GM21576 (cell line): ENCODE results near the gene RPP40.
"Not testable (repeated sequence)": the region's sequence is repeated elsewhere in the genome, so short reads cannot be mapped to it uniquely, and the experiment has no call there.

Experiments used
- ATAC-seq: cut with Tn5 transposase; IDR thresholded peaks from one replicate; pipeline ENCODE4 v1.9.1; 2021; ENCODE audit warnings: mild to moderate bottlenecking, moderate library complexity; ENCODE audit not compliant: unreplicated experiment

Gene RPP40, protein sequence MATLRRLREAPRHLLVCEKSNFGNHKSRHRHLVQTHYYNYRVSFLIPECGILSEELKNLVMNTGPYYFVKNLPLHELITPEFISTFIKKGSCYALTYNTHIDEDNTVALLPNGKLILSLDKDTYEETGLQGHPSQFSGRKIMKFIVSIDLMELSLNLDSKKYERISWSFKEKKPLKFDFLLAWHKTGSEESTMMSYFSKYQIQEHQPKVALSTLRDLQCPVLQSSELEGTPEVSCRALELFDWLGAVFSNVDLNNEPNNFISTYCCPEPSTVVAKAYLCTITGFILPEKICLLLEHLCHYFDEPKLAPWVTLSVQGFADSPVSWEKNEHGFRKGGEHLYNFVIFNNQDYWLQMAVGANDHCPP

DNA sequence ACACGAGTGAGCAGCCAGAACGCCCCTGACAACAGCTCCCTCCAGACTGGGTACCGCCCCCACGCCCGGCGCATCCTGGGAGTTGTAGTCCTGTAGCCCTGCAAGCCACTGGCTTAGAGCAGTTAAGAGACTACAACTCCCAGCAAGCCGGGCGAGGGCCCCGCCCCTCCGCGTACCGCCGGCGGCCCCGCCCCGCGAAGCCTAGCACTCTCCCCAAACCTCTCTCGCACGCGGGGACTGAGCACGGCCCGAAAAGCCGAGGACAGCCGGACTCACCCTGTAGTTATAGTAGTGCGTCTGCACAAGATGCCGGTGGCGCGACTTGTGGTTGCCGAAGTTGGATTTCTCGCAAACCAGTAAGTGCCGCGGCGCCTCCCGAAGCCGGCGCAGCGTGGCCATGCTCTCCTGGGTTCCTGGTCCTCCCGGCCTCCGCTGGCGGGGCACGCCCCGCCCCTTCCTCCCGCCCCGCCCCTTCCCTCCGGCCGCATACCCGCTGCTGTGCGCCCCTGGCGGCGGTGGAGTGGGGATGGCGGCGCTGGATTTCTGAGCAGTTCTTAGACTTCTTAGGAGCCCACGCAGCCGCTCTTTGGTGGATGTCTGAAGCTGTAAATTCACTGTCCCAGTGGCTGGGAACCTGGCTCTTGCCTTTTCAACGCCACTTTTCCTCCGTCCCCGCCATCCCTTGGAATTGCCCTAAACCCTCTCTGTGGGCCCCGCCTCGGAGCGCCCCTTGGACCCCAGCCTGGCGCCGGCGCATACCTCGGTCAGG, at the start of gene RPP40:
RPP40 (minus strand) TSS at position 434 of the 769 bp plus-strand sequence; CDS start at position 399, 35 bp downstream.
- peak; percentile 93 for ATAC-seq

DNA sequence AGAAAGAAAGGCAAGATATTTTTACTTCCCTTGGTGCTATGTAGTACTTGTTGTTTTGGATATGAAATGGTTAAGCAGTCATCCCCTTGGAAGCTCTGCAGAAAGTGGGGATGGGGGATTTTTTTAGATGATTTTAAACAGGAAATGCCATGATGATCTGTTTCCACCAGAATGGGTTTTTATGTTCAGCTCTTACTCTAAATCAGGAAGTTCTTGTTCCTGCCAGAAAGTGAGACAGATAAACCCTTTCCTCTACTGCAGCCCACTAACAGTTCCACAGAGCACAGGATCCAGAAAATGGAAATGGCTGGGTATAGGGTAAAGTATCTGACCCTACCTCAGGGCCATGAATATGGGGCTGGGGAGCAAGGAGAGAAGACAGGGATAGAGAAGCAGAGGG, 49.2 kb upstream of the RPP40 start:
- ATAC-seq: no peak

DNA sequence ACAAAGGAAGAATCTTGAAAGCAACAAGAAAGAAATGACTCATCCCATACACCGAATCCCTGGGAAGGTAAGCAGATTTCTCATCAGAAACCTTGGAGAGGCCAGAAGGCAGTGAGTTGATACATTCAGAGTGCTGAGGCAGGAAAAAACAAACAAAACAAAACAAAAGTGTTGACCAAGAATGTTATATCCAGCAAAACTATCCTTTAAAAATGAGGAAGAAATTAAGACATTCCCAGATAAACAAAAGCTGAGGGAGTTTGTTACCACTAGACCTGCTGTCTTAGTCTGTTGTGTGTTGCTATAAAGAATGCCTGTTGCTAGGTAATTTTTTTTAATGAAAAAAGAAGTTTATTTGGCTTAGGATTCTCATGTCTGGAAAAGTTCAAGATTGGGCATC, 47.6 kb upstream of the RPP40 start:
- no peak for ATAC-seq

DNA sequence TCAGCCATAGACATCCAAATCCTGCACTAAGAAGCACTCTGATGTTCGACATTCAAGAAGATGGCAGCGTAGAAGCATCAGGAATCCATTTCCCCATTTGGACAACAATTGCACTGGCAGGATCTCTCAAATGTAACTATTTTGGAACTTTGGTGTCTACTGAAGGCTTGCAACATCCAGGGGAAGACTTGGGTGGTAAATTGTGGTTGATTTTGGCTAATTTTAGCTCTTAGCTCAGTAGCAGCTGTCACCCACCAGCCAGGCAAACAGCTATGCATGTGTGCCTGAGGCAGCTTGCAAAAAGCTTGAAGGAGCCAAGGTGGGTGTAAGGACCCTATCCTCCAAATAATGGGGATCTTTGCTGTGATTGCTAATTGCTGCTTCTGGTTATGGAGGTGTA, 46.2 kb upstream of the RPP40 start:
- no peak for ATAC-seq

DNA sequence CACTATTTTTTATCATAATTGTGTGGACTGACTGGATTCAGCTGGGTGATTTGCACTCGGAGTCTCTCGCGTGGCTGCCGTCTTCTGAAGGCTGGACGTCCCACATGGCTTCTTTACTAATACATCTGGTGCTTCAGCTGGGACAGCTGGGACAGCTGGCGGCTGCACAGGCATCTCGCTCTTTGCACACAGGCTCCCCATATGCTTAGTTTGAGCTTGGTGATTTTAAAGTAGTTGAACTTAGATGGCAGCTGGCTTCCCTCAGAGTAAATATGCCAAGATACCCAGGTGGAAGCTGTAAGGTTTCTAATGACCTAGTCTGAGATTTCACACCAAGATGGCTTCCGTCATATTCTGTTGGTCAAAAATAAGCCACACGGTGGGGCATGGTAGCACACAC, 42.6 kb upstream of the RPP40 start:
- no peak for ATAC-seq

DNA sequence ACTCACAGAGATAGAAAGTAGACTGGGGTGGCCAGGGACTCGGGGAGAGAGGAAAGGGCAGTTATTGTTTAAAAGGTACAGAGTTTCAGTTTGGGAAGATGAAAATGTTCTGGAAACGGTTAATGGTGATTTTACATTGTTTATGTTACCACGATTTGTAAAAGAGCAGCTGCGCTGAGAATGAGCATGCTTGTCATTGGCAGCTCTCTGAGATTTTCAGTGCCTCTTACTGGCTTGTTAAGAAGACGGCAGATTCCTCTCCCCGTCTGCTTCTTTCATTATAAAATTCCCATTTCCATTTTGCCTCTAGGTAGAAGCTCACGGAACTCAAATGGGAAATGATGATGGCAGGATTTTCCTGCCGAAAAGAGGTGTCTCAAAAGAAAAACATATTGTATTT, 41.6 kb upstream of the RPP40 start:
- ATAC-seq: no peak

DNA sequence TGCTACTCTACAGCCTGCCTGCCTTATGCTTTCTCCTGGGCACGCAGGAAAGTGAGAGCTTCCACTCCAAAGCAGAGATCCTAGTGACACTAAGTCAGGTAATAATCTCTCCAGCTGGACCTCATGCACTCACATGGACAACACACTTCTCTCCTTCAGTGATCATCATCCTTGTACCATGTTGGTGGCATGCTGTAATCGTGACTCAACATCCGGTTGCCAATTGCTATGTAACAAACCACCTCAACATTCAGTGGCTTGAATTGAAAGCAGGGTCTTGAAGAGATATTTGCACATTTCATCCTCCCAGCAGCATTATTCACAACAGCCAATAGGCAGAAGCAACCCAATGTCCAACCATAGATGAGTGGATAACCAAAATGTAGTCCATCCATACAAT, 41.0 kb upstream of the RPP40 start:
- no peak for ATAC-seq

DNA sequence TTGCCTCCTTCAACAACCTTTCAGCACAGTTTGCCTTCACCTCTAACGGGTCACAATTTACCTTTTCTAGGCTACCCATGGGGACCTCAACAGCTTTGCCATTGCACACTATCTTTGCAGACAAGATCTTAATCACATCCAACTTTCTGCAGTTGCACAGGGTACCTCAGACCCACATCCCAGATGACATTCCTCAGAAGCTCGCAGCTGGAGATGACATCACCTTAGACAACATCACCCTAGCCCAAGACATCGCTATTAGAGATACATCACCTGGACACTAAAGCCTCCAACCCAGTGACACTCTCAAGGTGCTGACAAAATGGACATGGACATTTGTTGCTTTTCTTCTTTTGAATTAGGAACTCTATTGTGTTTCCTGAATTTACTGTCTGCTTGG, 38.6 kb upstream of the RPP40 start:
- no peak for ATAC-seq

DNA sequence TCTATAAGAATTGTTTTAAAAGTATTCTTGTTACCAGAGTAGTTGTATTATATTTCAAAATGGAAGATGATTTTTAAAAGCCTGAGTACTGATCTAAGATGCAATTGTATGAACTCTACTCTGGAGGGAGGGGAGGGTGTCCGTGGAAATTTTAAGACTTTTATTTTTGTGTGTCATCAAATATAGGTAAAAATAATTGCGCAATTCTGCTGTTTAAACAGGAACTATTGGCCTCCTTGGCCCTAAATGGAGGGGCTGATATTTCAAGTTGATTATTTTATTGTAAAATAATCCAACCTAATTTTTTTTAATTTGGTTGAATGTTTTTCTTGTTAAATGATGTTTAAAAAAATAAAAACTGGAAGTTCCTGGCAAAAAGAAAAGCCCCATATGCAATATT, 38.1 kb upstream of the RPP40 start:
- no peak for ATAC-seq

DNA sequence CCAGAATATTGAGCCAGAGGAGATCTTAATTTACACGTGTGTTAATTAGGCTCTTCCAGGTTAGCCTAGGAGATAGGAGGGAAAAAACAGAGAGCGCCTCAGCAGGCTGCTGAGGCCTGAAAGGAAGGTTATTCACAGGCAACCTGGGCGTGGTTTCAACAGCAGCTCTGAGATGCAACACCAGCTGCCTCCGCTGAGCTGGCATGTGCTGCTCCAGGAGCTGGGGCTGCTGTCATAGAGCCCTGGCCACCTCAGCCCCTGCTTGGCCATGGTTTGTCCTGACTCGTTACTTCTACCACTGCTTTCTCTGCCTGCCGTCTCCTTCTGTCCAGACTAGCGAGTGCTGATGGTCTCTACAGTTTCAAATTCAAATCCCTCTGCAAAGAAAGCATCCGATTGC, 32.4 kb upstream of the RPP40 start:
- ATAC-seq: no peak

DNA sequence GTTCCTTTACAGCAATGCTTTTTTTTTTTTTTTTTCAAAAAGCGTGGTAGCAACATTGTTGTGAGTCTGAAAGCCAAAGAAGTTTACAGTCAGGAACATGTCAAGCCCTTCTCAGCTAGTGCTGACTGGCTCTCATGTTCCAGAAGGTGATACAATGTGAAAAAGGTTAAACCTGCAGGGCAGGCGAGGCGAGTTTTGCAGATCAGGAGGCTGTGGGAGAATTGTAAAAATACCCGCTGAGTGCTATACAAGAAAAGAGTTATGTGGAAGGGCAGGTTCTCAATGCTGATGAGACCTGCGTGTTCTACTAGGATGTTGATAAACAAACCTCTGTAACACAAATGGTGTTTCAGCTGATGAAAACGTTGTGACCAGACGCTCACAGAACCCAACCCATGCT, 30.9 kb upstream of the RPP40 start:
- no peak for ATAC-seq

DNA sequence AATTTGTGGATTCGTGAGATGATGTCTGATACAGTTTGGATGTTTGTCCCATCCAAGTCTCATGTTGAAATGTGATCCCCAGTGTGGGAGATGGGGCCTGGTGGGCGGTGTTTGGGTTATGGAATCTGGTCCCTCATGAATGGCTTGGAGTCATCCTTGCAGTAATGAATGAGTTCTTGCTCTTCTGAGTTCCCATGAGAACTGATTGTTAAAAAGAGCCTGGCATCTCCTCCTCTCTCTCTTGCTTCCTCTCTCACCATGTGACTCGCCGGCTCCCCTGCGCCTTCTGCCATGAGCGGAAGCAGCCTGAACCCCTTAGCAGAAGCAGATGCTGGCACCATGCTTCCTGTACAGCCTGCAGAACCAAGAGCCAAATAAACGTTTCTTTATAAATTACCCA, 30.5 kb upstream of the RPP40 start:
- no peak for ATAC-seq

DNA sequence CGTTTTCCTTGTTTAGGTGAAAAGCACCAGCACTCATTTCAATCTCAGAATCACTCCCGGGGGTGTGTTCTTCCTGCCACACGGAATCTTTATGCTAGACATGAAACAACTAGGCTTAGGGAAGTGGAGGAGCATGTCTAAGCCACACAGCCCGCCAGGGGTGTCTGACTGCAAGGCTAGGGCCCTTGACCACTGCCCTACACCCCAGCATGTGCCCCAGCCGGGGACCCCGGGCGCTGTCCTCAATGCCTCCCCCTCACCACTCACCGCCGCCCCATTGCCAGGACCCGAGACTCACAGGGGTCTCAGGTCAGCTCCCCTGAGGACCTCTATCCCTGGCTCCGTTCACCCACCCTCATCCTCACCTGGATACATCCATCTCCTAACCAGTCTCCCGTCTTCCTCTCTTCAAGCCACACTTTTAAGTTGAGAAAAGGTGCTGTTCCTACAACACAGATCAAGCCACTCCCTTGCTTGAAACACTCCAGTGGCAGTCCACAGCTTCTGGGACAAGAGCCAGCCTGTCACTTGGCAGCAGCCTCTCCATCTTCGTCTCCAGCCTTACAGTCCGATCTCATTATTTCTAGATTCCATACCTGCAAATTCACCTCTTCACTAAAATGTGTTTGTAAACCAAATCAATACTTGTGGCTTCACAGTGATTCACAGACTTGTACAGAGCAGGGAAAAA, 29.5 kb upstream of the RPP40 start:
- not testable (repeated sequence) for ATAC-seq

DNA sequence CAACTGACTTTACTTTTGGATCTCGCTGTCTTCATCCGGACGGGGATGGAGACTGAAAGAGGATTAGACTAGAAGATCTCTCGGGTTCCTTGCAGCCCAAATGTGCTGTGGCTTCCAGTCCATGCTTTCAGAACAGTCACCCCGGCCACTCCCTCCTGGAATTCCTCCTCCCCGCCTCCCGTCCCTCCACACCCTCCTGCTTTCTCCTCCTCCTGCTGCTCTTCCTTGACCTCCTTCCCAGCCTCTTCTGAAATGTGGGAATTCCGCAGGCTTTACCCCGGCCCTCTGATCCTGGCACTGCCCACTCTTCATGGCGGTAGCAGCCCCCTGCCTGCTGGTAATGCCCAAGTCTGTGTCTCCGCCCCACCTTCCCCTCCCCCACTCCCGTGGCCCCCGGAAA, 28.9 kb upstream of the RPP40 start:
- not testable (repeated sequence) for ATAC-seq

DNA sequence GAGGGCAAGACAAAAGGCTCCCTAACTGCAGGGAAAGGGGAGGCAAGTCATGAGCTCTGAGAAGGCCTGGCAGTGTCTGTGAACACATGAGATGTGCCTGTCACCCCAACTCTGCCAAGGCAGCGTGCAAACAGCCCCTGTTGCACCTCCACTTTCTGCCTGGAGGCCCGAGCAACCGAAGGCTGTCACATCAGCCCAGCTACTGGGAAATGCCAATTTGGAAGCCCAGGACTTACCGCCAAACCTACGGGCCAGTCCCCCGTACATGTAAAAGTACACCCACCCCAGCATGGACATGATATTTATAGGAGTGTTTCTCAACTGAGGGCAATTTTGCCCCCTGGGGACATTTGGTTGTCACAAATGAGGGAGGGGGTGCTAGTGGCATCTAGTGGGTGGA, 27.3 kb upstream of the RPP40 start:
- no peak for ATAC-seq

DNA sequence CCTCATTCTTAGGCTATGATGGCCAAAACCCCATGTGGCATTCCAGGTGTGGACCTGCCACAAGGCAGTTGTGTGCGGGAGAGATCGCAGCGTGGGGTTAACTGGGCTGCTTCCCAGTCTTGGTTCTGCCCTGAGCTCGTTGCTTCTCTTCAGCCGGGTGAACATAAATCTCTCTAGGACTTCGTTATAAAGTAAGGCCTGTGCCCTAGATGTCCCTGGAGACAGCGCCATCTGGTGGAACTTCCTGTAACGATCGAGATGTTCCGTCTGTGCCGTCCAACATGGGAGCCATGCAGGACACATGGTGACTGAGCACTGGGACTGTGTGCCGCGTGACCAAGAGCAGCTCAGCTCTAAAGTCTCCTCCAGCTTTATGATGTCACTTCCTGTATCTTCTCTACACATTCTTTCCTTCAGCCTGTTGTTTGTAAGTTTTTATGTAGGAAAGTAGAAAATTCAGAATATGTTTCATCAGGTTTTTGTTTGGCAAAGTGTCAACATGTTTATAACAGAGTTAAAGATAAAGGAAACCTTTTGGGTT, 26.8 kb upstream of the RPP40 start:
- ATAC-seq: peak; percentile 80

DNA sequence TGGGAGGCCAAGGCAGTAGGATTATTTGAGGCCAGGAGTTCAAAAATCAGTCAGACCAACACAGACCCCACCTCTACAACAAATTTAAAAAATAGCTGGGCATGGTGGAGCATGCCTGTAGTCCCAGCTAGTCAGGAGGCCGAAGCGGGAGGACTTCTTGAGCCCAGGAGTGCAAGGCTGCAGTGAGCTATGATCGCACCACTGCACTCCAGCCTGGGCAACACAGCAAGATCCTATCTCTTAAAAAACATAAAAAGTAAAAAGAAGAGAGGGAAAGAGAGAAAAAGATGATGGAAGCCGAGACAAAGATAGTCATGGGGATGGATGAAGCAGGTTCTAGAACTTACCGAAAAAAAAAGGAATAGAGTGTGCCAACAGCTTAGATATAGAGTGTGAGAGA, 25.8 kb upstream of the RPP40 start:
- ATAC-seq: no peak

DNA sequence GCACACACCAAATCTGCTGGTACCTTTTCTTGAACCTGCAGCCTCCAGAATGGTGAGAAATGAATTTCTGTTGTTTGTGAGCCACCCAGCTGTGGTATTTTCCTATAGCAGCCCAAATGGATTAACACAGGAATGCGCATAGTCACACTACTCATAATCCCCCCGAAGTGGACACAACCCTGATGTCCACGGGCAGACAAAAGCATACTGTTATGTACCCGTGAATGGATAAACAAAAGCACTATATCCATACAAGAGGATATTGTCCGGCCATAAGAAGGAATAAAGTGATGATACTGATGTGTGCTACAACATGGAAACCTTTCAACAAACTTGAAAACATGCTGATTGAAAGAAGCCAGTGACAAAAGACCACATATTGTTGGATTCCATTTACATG, 25.1 kb upstream of the RPP40 start:
- no peak for ATAC-seq

DNA sequence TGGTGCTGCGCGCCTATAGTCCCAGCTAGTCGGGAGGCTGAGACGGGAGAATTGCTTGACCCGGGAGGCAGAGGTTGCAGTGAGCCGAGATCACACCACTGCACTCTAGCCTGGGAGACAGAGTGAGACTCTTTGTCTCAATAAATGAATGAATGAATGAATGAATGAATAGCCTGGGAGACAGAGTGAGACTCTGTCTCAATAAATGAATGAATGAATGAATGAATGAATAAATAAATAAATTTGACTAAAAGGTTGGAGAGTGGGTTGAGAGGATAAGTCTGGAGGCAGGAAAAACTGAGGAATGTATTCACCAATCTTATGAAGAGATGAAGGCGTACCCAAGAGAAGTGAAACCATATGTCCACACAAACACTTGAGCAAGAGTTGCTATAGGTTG, 24.5 kb upstream of the RPP40 start:
- no peak for ATAC-seq

DNA sequence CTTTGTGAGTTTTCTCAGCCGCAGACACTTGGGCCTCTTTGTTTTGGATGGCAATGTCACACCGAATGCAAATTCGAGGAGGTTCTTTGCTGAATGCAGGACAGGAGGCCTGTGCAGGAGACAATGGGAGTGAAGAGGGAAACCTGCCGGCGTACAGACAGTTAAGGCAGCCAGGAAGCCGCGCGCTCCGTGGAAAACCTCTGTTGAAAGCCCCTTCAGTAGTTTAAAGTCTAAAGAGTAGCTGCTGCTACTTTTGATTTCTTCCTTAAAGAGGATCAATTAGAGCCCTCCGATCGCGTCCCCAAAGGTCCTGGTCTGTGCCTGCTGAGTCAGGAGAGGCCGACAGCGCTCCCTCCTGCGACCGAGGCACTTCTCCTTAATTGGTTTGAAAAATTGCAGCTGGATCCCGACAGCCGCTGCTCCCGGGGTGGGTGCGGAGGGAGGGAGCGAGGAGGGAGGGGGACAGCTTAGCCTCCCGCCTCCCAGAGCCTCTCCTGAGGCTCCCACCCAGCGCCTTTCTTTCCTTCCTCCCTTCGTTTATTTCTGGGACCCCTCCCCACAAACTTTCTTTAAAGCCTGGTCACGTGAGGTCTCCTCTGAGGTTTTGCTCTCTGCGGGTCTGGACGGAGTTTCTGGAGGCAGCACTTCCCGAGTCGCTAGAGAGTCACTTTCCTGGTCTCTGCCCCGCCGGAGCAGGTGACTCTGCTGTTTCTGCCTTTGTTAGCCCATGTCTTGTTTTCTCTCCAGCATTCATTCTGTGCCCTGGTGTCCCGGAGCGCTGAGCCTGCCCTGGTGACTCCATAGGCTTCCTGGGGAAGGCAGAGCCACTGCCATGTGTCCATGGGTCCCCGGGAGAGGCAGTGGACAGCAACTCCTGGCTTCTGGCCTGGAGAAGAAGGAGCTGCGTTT, 22.3 kb upstream of the RPP40 start:
- ATAC-seq: no peak

DNA sequence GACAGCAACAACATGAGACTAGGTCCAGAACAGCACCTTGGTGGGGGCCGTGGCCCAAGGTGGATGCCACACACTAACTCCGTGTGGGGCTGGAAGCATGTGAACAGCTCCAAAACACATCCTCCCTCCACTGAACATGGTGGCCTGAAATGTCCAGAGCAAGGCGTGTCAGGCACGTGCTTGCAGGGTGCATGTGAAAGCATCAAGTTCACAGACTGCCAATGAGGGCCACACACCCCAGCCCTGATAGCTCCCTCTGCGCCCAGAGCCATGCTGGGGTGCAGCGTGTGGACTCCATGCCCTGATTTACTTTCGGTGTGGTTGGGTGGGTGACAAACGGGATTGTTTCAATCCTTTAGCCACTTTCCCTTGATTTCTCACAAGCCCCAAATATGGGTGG, 20.1 kb upstream of the RPP40 start:
- no peak for ATAC-seq
